Measurements from ENCODE around the gene HIPK2.

DNA sequence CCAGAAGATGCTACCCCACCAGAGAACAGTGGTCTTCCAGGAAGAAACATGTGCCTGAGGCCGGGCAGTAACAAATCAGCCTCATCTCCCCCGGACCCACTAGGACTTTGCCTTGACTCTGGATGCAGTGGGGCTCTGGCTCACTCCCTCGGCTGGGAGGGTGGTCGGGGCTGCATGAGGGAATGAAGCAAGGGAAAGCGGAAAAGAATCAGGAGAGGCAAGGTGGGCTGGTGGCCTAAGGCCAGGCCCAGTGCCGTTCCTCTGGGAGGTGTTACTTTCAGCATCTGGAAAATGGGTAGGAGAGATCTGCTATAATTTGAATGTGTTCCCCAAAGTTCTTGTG lies 202.5 kb downstream of the HIPK2 start:
- TF ChIP-seq, protein P1, sequence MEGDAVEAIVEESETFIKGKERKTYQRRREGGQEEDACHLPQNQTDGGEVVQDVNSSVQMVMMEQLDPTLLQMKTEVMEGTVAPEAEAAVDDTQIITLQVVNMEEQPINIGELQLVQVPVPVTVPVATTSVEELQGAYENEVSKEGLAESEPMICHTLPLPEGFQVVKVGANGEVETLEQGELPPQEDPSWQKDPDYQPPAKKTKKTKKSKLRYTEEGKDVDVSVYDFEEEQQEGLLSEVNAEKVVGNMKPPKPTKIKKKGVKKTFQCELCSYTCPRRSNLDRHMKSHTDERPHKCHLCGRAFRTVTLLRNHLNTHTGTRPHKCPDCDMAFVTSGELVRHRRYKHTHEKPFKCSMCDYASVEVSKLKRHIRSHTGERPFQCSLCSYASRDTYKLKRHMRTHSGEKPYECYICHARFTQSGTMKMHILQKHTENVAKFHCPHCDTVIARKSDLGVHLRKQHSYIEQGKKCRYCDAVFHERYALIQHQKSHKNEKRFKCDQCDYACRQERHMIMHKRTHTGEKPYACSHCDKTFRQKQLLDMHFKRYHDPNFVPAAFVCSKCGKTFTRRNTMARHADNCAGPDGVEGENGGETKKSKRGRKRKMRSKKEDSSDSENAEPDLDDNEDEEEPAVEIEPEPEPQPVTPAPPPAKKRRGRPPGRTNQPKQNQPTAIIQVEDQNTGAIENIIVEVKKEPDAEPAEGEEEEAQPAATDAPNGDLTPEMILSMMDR (optimal IDR thresholded peaks at IDR 0.05 in 1 of 3, IDR thresholded peaks at IDR 0.05 in 1 of 3, conservative IDR thresholded peaks at IDR 0.05 in 1 of 3; ENCODE audit: extremely low read depth in 1 of 3, insufficient read depth in 2 of 3, low read length in 3 of 3) = no peak
- TF ChIP-seq EZH2 (IDR thresholded peaks at IDR 0.05; ENCODE audit: low read length) = no peak
